Measurements from ENCODE around the gene PSME3. TPM values are rescaled to one million over a fixed set of nuclear protein-coding genes. Genes with fewer than 3 reads are reported as not detected.

The PSME3 gene
- total and polyA plus RNA-seq, 2 of the 13 experiments (the other 11 are each of a cell fraction or from before 2014, with no cell fraction given): 66.3 to 135 TPM

- TF ChIP-seq ZNF788 (CRISPR knock-in tag; IDR thresholded peaks at IDR 0.05; ENCODE audit: borderline replicate concordance) (peak; percentile 26; the same call in 1 of the 2 replicates), ZNF143 (CRISPR knock-in tag; IDR thresholded peaks at IDR 0.05) (no peak), MEF2D (CRISPR knock-in tag; IDR thresholded peaks at IDR 0.05) (peak; percentile 57; the same call in 1 of the 2 replicates), HDAC2 (CRISPR knock-in tag; IDR thresholded peaks at IDR 0.05) (peak; percentile 69; the same call in 1 of the 2 replicates), TP53 (CRISPR knock-in tag; conservative IDR thresholded peaks at IDR 0.05) (0 out of 2 replicates have a peak, but pooled peaks have one; percentile 52), CREM (IDR thresholded peaks at IDR 0.05) (peak; percentile 57; the same call in 1 of the 2 replicates), CREM (CRISPR knock-in tag; IDR thresholded peaks at IDR 0.05) (no peak), FOXP4 (CRISPR knock-in tag; IDR thresholded peaks at IDR 0.05) (peak; percentile 52), MAZ (IDR thresholded peaks at IDR 0.05; ENCODE audit: borderline replicate concordance, low read depth, low read length) (0 out of 2 replicates have a peak, but pooled peaks have one; percentile 6), MAZ (CRISPR knock-in tag; IDR thresholded peaks at IDR 0.05; ENCODE audit: low read depth) (0 out of 2 replicates have a peak, but pooled peaks have one; percentile 40), XRCC5 (optimal IDR thresholded peaks at IDR 0.05; ENCODE audit: low read length) (peak; percentile 67), ZNF280D (CRISPR knock-in tag; IDR thresholded peaks at IDR 0.05) (0 out of 2 replicates have a peak, but pooled peaks have one; percentile 60), ZNF136 (CRISPR knock-in tag; IDR thresholded peaks at IDR 0.05; ENCODE audit: low read depth) (no peak), ESRRA (CRISPR knock-in tag; IDR thresholded peaks at IDR 0.05; ENCODE audit: low read depth) (peak; percentile 51; the same call in 1 of the 2 replicates), RCOR2 (CRISPR knock-in tag; IDR thresholded peaks at IDR 0.05) (0 out of 2 replicates have a peak, but pooled peaks have one; percentile 53), KDM3A (CRISPR knock-in tag; IDR thresholded peaks at IDR 0.05; ENCODE audit: low read depth) (peak; percentile 8; the same call in 1 of the 2 replicates), ZNF607 (CRISPR knock-in tag; IDR thresholded peaks at IDR 0.05; ENCODE audit: borderline replicate concordance) (peak; percentile 52; the same call in 1 of the 2 replicates), GATAD2A (CRISPR knock-in tag; IDR thresholded peaks at IDR 0.05) (peak; percentile 87), ZNF329 (CRISPR knock-in tag; IDR thresholded peaks at IDR 0.05; ENCODE audit: low read depth) (no peak)
- TF ChIP-seq, protein P1, sequence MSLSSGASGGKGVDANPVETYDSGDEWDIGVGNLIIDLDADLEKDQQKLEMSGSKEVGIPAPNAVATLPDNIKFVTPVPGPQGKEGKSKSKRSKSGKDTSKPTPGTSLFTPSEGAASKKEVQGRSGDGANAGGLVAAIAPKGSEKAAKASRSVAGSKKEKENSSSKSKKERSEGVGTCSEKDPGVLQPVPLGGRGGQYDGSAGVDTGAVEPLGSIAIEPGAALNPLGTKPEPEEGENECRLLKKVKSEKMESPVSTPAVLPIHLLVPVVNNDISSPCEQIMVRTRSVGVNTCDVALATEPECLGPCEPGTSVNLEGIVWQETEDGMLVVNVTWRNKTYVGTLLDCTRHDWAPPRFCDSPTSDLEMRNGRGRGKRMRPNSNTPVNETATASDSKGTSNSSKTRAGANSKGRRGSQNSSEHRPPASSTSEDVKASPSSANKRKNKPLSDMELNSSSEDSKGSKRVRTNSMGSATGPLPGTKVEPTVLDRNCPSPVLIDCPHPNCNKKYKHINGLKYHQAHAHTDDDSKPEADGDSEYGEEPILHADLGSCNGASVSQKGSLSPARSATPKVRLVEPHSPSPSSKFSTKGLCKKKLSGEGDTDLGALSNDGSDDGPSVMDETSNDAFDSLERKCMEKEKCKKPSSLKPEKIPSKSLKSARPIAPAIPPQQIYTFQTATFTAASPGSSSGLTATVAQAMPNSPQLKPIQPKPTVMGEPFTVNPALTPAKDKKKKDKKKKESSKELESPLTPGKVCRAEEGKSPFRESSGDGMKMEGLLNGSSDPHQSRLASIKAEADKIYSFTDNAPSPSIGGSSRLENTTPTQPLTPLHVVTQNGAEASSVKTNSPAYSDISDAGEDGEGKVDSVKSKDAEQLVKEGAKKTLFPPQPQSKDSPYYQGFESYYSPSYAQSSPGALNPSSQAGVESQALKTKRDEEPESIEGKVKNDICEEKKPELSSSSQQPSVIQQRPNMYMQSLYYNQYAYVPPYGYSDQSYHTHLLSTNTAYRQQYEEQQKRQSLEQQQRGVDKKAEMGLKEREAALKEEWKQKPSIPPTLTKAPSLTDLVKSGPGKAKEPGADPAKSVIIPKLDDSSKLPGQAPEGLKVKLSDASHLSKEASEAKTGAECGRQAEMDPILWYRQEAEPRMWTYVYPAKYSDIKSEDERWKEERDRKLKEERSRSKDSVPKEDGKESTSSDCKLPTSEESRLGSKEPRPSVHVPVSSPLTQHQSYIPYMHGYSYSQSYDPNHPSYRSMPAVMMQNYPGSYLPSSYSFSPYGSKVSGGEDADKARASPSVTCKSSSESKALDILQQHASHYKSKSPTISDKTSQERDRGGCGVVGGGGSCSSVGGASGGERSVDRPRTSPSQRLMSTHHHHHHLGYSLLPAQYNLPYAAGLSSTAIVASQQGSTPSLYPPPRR (CRISPR knock-in tag; IDR thresholded peaks at IDR 0.05; ENCODE audit: borderline replicate concordance): no peak
Observed at GRCh38 chr17:42803074-42803883, 29.9 kb upstream of the PSME3 start (continued).

Measured in HepG2 (cell line).